Measurements from ENCODE around the gene PWP2. TPM values are rescaled to one million over a fixed set of nuclear protein-coding genes. Genes with fewer than 3 reads are reported as not detected.
"Not testable (repeated sequence)": the region's sequence is repeated elsewhere in the genome, so short reads cannot be mapped to it uniquely, and the experiment has no call there.

The PWP2 gene
- total RNA-seq (10 to 100 TPM; 10.3 to 20.4 TPM), polyA plus RNA-seq (1 to 10 TPM; 3.6 to 8.9 TPM)
- long read RNA-seq, donor 1, transcript PWP2-201 (21 exons, 3,297 nt), result major isoform, 5 of 5 reads
- long read RNA-seq, donor 1, partial matches to known transcripts, result 0 of 5 reads
- long read RNA-seq, donor 1, other reads (novel, unspliced or antisense), result 0 of 5 reads
- long read RNA-seq, donor 2, result 0 reads
- long read RNA-seq, donor 3, partial matches to known transcripts, result 0 of 2 reads
- long read RNA-seq, donor 3, other reads (novel, unspliced or antisense), result 0 of 2 reads
- long read RNA-seq, donor 4, result 0 reads
- long read RNA-seq, donor 5, result 0 reads

- H3K4me1 ChIP-seq (ENCODE audit: control insufficient read depth in 5 of 5, insufficient read depth in 5 of 5, low read length in 5 of 5); DNase-seq; H3K36me3 ChIP-seq (ENCODE audit: control insufficient read depth in 4 of 4, insufficient read depth in 4 of 4, low read length in 4 of 4); H3K9ac ChIP-seq (ENCODE audit: insufficient read depth in 1 of 2, low read length in 2 of 2); H3K9me3 ChIP-seq (ENCODE audit: control insufficient read depth in 4 of 4, insufficient read depth in 3 of 4, low read length in 3 of 4); H3K27me3 ChIP-seq (ENCODE audit: control insufficient read depth in 3 of 3, insufficient read depth in 3 of 3, low read length in 2 of 3); H3K4me3 ChIP-seq: not testable (repeated sequence)
- 1% methylated on average over 25 of the region's 66 CpGs; no CpG with 5 or more reads in 1 of the 2 donors for WGBS, 2 donors
- ATAC-seq (ENCODE audit: insufficient read depth, low FRiP score), result peak; percentile 84
- H3K27ac ChIP-seq (ENCODE audit: low read depth in 1 of 2, low read length in 1 of 2), result peak within 1 kb of the TSS in 1 of 2 donors; percentile 45
Measured at GRCh38 chr21:44107026-44107501, at the start of gene PWP2. Gene PWP2, plus strand, starts transcription at chr21:44107399. Its CDS starts 18 bp downstream, at chr21:44107417.

- Histone ChIP-seq H3K9ac (ENCODE audit: insufficient read depth in 1 of 2, low read length in 2 of 2) (no peak overlapping the region), H3K9me3 (ENCODE audit: control insufficient read depth in 4 of 4, insufficient read depth in 3 of 4, low read length in 3 of 4) (no peaks in the 10 kb centered on the region), H3K27ac (ENCODE audit: low read depth in 1 of 2, low read length in 1 of 2) (no peak overlapping the region), H3K27me3 (ENCODE audit: control insufficient read depth in 3 of 3, insufficient read depth in 3 of 3, low read length in 2 of 3) (no peaks in the 10 kb centered on the region), H3K4me1 (ENCODE audit: control insufficient read depth in 5 of 5, insufficient read depth in 5 of 5, low read length in 5 of 5) (no peaks in the 10 kb centered on the region), H3K4me3 (no peak overlapping the region), H3K36me3 (ENCODE audit: control insufficient read depth in 4 of 4, insufficient read depth in 4 of 4, low read length in 4 of 4) (peaks cover 0 to 27% (median 11%) of the 10 kb centered on the region in 4 donors)
- 93 to 97% methylated on average over 15 of the region's 15 CpGs for whole genome bisulfite sequencing, 2 donors
- ATAC-seq (ENCODE audit: insufficient read depth, low FRiP score), result no peak
- DNase-seq, result no peak
- no peak for TF ChIP-seq CTCF (IDR thresholded peaks at IDR 0.05; ENCODE audit: control extremely low read depth, extremely low read depth)
Measured at GRCh38 chr21:44057960-44058651, 49.1 kb upstream of the PWP2 start.

- ATAC-seq (ENCODE audit: insufficient read depth, low FRiP score) (no peak), DNase-seq (no peak)
- Histone ChIP-seq H3K9ac (ENCODE audit: insufficient read depth in 1 of 2, low read length in 2 of 2) (no peak overlapping the region), H3K9me3 (ENCODE audit: control insufficient read depth in 4 of 4, insufficient read depth in 3 of 4, low read length in 3 of 4) (no peaks in the 10 kb centered on the region), H3K4me1 (ENCODE audit: control insufficient read depth in 5 of 5, insufficient read depth in 5 of 5, low read length in 5 of 5) (no peaks in the 10 kb centered on the region), H3K36me3 (ENCODE audit: control insufficient read depth in 4 of 4, insufficient read depth in 4 of 4, low read length in 4 of 4) (peaks cover 4 to 32% (median 13%) of the 10 kb centered on the region in 4 donors), H3K4me3 (no peak overlapping the region), H3K27ac (ENCODE audit: low read depth in 1 of 2, low read length in 1 of 2) (no peak overlapping the region), H3K27me3 (ENCODE audit: control insufficient read depth in 3 of 3, insufficient read depth in 3 of 3, low read length in 2 of 3) (no peaks in the 10 kb centered on the region)
- no peak for TF ChIP-seq CTCF (IDR thresholded peaks at IDR 0.05; ENCODE audit: control extremely low read depth, extremely low read depth)
- 92 to 95% methylated on average over 12 of the region's 12 CpGs for WGBS, 2 donors
Measured at GRCh38 chr21:44058652-44058964, 48.6 kb upstream of the PWP2 start.

GRCh38 chr21:44058981-44059380 lies 48.2 kb upstream of the PWP2 start:
- no peak for TF ChIP-seq CTCF (IDR thresholded peaks at IDR 0.05; ENCODE audit: control extremely low read depth, extremely low read depth)

More at GRCh38 chr21:44058981-44059380, 48.2 kb upstream of the PWP2 start:
- peaks cover 4 to 34% (median 13%) of the 10 kb centered on the region in 4 donors for H3K36me3 ChIP-seq (ENCODE audit: control insufficient read depth in 4 of 4, insufficient read depth in 4 of 4, low read length in 4 of 4)
- ATAC-seq (ENCODE audit: insufficient read depth, low FRiP score) (no peak), DNase-seq (no peak)
- H3K4me1 ChIP-seq (ENCODE audit: control insufficient read depth in 5 of 5, insufficient read depth in 5 of 5, low read length in 5 of 5), result no peaks in the 10 kb centered on the region
- H3K9ac ChIP-seq (ENCODE audit: insufficient read depth in 1 of 2, low read length in 2 of 2), result no peak overlapping the region
- 92 to 93% methylated on average over 17 of the region's 17 CpGs for WGBS, 2 donors
- no peak overlapping the region for H3K27ac ChIP-seq (ENCODE audit: low read depth in 1 of 2, low read length in 1 of 2)
- H3K27me3 ChIP-seq (ENCODE audit: control insufficient read depth in 3 of 3, insufficient read depth in 3 of 3, low read length in 2 of 3), result no peaks in the 10 kb centered on the region
- no peaks in the 10 kb centered on the region for H3K9me3 ChIP-seq (ENCODE audit: control insufficient read depth in 4 of 4, insufficient read depth in 3 of 4, low read length in 3 of 4)
- H3K4me3 ChIP-seq, result no peak overlapping the region

All from lung (tissue), 16 donors.